T-helper 2 cell treated with Interferon-gamma antibody and Interleukin-4, amounts not matched to agents 5 μg/mL and 100 μg/mL, for 36 hours (primary cell): ENCODE data around the gene RBM5.

Experiments used
- DNase-seq: peaks from one replicate; pipeline ENCODE4 v3.0.0; 2021; ENCODE audit warnings: low spot score
- H3K27ac Mint-ChIP-seq: one replicate; pipeline ENCODE4 v1.8.0; 2021; ENCODE audit warnings: mild to moderate bottlenecking, mixed read lengths
- H3K27me3 Mint-ChIP-seq: one replicate; pipeline ENCODE4 v1.8.0; 2021; ENCODE audit warnings: low read depth, mixed read lengths
- H3K36me3 Mint-ChIP-seq: one replicate; pipeline ENCODE4 v1.8.0; 2021; ENCODE audit warnings: low read depth, mixed read lengths
- H3K4me1 Mint-ChIP-seq: one replicate; pipeline ENCODE4 v1.8.0; 2021; ENCODE audit warnings: low read depth, mixed read lengths
- H3K4me3 Mint-ChIP-seq: one replicate; pipeline ENCODE4 v1.8.0; 2022; ENCODE audit warnings: mild to moderate bottlenecking, moderate library complexity, mixed read lengths
- H3K9me3 Mint-ChIP-seq: one replicate; pipeline ENCODE4 v1.8.0; 2021; ENCODE audit warnings: mixed read lengths

Gene RBM5

GRCh38 chr3:50102558-50102957, 13.8 kb downstream of the RBM5 start:
- no peaks in the 10 kb centered on the region for H3K27me3 Mint-ChIP-seq
- peaks cover 4% of the 10 kb centered on the region for H3K4me1 Mint-ChIP-seq
- H3K4me3 Mint-ChIP-seq, result no peak overlapping the region
- H3K36me3 Mint-ChIP-seq, result peaks cover 75% of the 10 kb centered on the region
- DNase-seq, result no peak
- no peaks in the 10 kb centered on the region for H3K9me3 Mint-ChIP-seq
- H3K27ac Mint-ChIP-seq, result no peak overlapping the region

GRCh38 chr3:50111757-50112156, 23.0 kb downstream of the RBM5 start:
- DNase-seq, result no peak
- no peak overlapping the region for H3K4me3 Mint-ChIP-seq
- no peak overlapping the region for H3K27ac Mint-ChIP-seq
- H3K27me3 Mint-ChIP-seq, result no peaks in the 10 kb centered on the region
- H3K4me1 Mint-ChIP-seq, result no peaks in the 10 kb centered on the region
- H3K9me3 Mint-ChIP-seq, result no peaks in the 10 kb centered on the region
- peaks cover 74% of the 10 kb centered on the region for H3K36me3 Mint-ChIP-seq

GRCh38 chr3:50112462-50112861, 23.7 kb downstream of the RBM5 start:
- no peak for DNase-seq
- no peak overlapping the region for H3K4me3 Mint-ChIP-seq
- H3K27ac Mint-ChIP-seq, result no peak overlapping the region
- no peaks in the 10 kb centered on the region for H3K4me1 Mint-ChIP-seq
- H3K9me3 Mint-ChIP-seq, result no peaks in the 10 kb centered on the region
- peaks cover 72% of the 10 kb centered on the region for H3K36me3 Mint-ChIP-seq
- H3K27me3 Mint-ChIP-seq, result no peaks in the 10 kb centered on the region

- H3K27me3 Mint-ChIP-seq, result no peaks in the 10 kb centered on the region
- H3K36me3 Mint-ChIP-seq, result peaks cover 55% of the 10 kb centered on the region
- no peaks in the 10 kb centered on the region for H3K4me1 Mint-ChIP-seq
- no peaks in the 10 kb centered on the region for H3K9me3 Mint-ChIP-seq
- H3K27ac Mint-ChIP-seq, result no peak overlapping the region
- H3K4me3 Mint-ChIP-seq, result no peak overlapping the region
- no peak for DNase-seq
Measured at GRCh38 chr3:50117120-50117519, 28.4 kb downstream of the RBM5 start.

GRCh38 chr3:50118237-50118636, 29.5 kb downstream of the RBM5 start:
- H3K27ac Mint-ChIP-seq, result no peak overlapping the region

GRCh38 chr3:50119786-50120185, 31.1 kb downstream of the RBM5 start:
- Mint-ChIP-seq H3K27ac (no peak overlapping the region), H3K36me3 (peaks cover 40% of the 10 kb centered on the region), H3K27me3 (no peaks in the 10 kb centered on the region), H3K4me1 (no peaks in the 10 kb centered on the region), H3K4me3 (no peak overlapping the region), H3K9me3 (no peaks in the 10 kb centered on the region)
- DNase-seq, result no peak

More at GRCh38 chr3:50118237-50118636, 29.5 kb downstream of the RBM5 start:
- H3K36me3 Mint-ChIP-seq, result peaks cover 53% of the 10 kb centered on the region
- no peak overlapping the region for H3K4me3 Mint-ChIP-seq
- H3K9me3 Mint-ChIP-seq, result no peaks in the 10 kb centered on the region
- DNase-seq, result no peak
- no peaks in the 10 kb centered on the region for H3K27me3 Mint-ChIP-seq
- no peaks in the 10 kb centered on the region for H3K4me1 Mint-ChIP-seq

- H3K27me3 Mint-ChIP-seq, result no peaks in the 10 kb centered on the region
- H3K27ac Mint-ChIP-seq, result no peak overlapping the region
- H3K4me3 Mint-ChIP-seq, result no peak overlapping the region
Measured at GRCh38 chr3:50120364-50121071, 31.8 kb downstream of the RBM5 start.

GRCh38 chr3:50121072-50122032, 32.6 kb downstream of the RBM5 start:
- H3K27me3 Mint-ChIP-seq, result no peaks in the 10 kb centered on the region
- no peaks in the 10 kb centered on the region for H3K4me1 Mint-ChIP-seq
- no peak overlapping the region for H3K4me3 Mint-ChIP-seq
- no peaks in the 10 kb centered on the region for H3K9me3 Mint-ChIP-seq
- peak; percentile 45 for DNase-seq
- peaks cover 28% of the 10 kb centered on the region for H3K36me3 Mint-ChIP-seq
- H3K27ac Mint-ChIP-seq, result no peak overlapping the region

More at GRCh38 chr3:50120364-50121071, 31.8 kb downstream of the RBM5 start:
- no peaks in the 10 kb centered on the region for H3K4me1 Mint-ChIP-seq
- no peaks in the 10 kb centered on the region for H3K9me3 Mint-ChIP-seq
- DNase-seq, result no peak
- H3K36me3 Mint-ChIP-seq, result peaks cover 36% of the 10 kb centered on the region

- peaks cover 21% of the 10 kb centered on the region for H3K36me3 Mint-ChIP-seq
- H3K4me3 Mint-ChIP-seq, result no peak overlapping the region
- H3K9me3 Mint-ChIP-seq, result no peaks in the 10 kb centered on the region
- no peaks in the 10 kb centered on the region for H3K27me3 Mint-ChIP-seq
- no peak for DNase-seq
- no peaks in the 10 kb centered on the region for H3K4me1 Mint-ChIP-seq
- no peak overlapping the region for H3K27ac Mint-ChIP-seq
Measured at GRCh38 chr3:50122071-50122470, 33.4 kb downstream of the RBM5 start.

GRCh38 chr3:50122661-50123391, 34.1 kb downstream of the RBM5 start:
- Mint-ChIP-seq H3K27me3 (no peaks in the 10 kb centered on the region), H3K9me3 (no peaks in the 10 kb centered on the region), H3K4me1 (no peaks in the 10 kb centered on the region), H3K36me3 (peaks cover 17% of the 10 kb centered on the region), H3K27ac (no peak overlapping the region), H3K4me3 (no peak overlapping the region)
- DNase-seq, result no peak

- Mint-ChIP-seq H3K4me3 (no peak overlapping the region), H3K27me3 (no peaks in the 10 kb centered on the region), H3K36me3 (peaks cover 10% of the 10 kb centered on the region), H3K27ac (no peak overlapping the region), H3K9me3 (no peaks in the 10 kb centered on the region), H3K4me1 (no peaks in the 10 kb centered on the region)
- no peak for DNase-seq
Measured at GRCh38 chr3:50123394-50124051, 34.8 kb downstream of the RBM5 start.

GRCh38 chr3:50124052-50124799, 35.5 kb downstream of the RBM5 start:
- Mint-ChIP-seq H3K4me1 (no peaks in the 10 kb centered on the region), H3K9me3 (no peaks in the 10 kb centered on the region), H3K27ac (no peak overlapping the region), H3K36me3 (peaks cover 6% of the 10 kb centered on the region), H3K4me3 (no peak overlapping the region), H3K27me3 (no peaks in the 10 kb centered on the region)
- DNase-seq, result no peak

GRCh38 chr3:50124800-50125178, 36.1 kb downstream of the RBM5 start:
- Mint-ChIP-seq H3K27me3 (no peaks in the 10 kb centered on the region), H3K27ac (no peak overlapping the region), H3K36me3 (peaks cover 4% of the 10 kb centered on the region), H3K4me1 (no peaks in the 10 kb centered on the region), H3K9me3 (no peaks in the 10 kb centered on the region), H3K4me3 (no peak overlapping the region)
- DNase-seq, result no peak
